Body of pancreas (tissue), 4 donors: Measurements from ENCODE around the gene DIP2B. TPM values are rescaled to one million over a fixed set of nuclear protein-coding genes. Genes with fewer than 3 reads are reported as not detected.

Experiments used
- ATAC-seq: fragments of 150-250 bp; one replicate; pipeline ENCODE4 v1.9.1; 2016
- DNase-seq, 4 donors: peaks; one replicate each; pipeline ENCODE4 v3.0.0-alpha.2; 2019
- H3K27ac ChIP-seq, 4 donors: fragments of 200-600 bp; sonication (generic); 1 replicate in 3 of 4; 2 replicates in 1 of 4; pipeline versions ENCODE4 v1.5.1 to v1.6.1; 2016 to 2019; ENCODE audit warnings: mild to moderate bottlenecking in 1 of 4, mixed read lengths in 1 of 4, moderate library complexity in 1 of 4
- H3K27me3 ChIP-seq, 2 donors: fragments of 200-600 bp; sonication (generic); one replicate each; pipeline ENCODE4 v1.6.0; 2016; ENCODE audit warnings: mild to moderate bottlenecking in 1 of 2
- H3K36me3 ChIP-seq, 2 donors: fragments of 200-600 bp; sonication (generic); replicated peaks in 1 of 2; 2 replicates each; pipeline ENCODE4 v1.5.1; 2016; ENCODE audit warnings: low read depth in 2 of 2; ENCODE audit not compliant: insufficient read depth in 1 of 2
- H3K4me1 ChIP-seq: fragments of 200-600 bp; sonication (generic); one replicate; pipeline ENCODE4 v1.6.0; 2016
- H3K4me3 ChIP-seq, 2 donors: fragments of 200-600 bp; sonication (generic); 1 replicate in 1 of 2; 2 replicates in 1 of 2; pipeline ENCODE4 v1.5.1; 2016 to 2019
- H3K9me3 ChIP-seq, 3 donors: fragments of 200-600 bp; sonication (generic); 1 replicate in 2 of 3; 2 replicates in 1 of 3; pipeline ENCODE4 v1.5.1; 2016
- CTCF ChIP-seq, 7 experiments: fragments of 450-650 bp in 4 of 7; fragments of 200-600 bp in 3 of 7; sonication (generic) in 3 of 7; IDR thresholded peaks; one replicate each; pipeline ENCODE4 v1.5.1; 2016 to 2019; ENCODE audit warnings: antibody characterized with exemption in 7 of 7
- POLR2A ChIP-seq, 3 donors: fragments of 450-650 bp; IDR thresholded peaks; one replicate each; pipeline ENCODE4 v1.6.1; 2016; ENCODE audit warnings: antibody characterized with exemption in 3 of 3, mild to moderate bottlenecking in 2 of 3
- WGBS, 2 donors: methylation state at CpG; one replicate each; pipeline ENCODE4 v1.1.5; 2017; 5-methylcytosine and 5-hydroxymethylcytosine counted together
- intact Hi-C: fragments of 100-400 bp; cut with DNase I; formaldehyde crosslinking; loops from one replicate; pipeline ENCODE4 v1.15.1; 2023
- total RNA-seq, 2 donors: library from RNA; depleted of rRNA; stranded (reverse); fragments of >200 nt; gene quantifications; one replicate each; pipeline ENCODE4 v1.1.0, GENCODE V29; 2016

Gene DIP2B
- total RNA-seq, 2 donors from 2014 or later: 15.8 to 28.7 TPM

- H3K27ac ChIP-seq: peak overlapping the region in 2 of 4 donors; percentile 38 to 47
- no peak overlapping the region for H3K4me3 ChIP-seq
- H3K4me1 ChIP-seq: peaks cover 36% of the 10 kb centered on the region
- 27 to 52% methylated on average over 1 of the region's 1 CpG for WGBS, 2 donors
- intact Hi-C loops: no loop called here
- DNase-seq (peak in 2 of 4 donors; percentile 3 to 28), ATAC-seq (peak; percentile 52)
- H3K36me3 ChIP-seq: no peaks in the 10 kb centered on the region
- no peaks in the 10 kb centered on the region for H3K9me3 ChIP-seq
- TF ChIP-seq POLR2A (IDR thresholded peaks at IDR 0.05): no peak
- no peak for TF ChIP-seq CTCF (IDR thresholded peaks at IDR 0.05)
- H3K27me3 ChIP-seq: no peaks in the 10 kb centered on the region
These were observed 75.0 kb downstream of the DIP2B start for GRCh38 chr12:50579757-50580267.

GRCh38 chr12:50580436-50580835 is 75.7 kb downstream of the DIP2B start:
- no peak for DNase-seq
- Histone ChIP-seq H3K4me3 (no peak overlapping the region), H3K9me3 (no peaks in the 10 kb centered on the region), H3K36me3 (no peaks in the 10 kb centered on the region), H3K27ac (no peak overlapping the region), H3K4me1 (peaks cover 30% of the 10 kb centered on the region), H3K27me3 (no peaks in the 10 kb centered on the region)
- no peak for ATAC-seq
- intact Hi-C loops: no loop called here
- WGBS, 2 donors: 79 to 96% methylated on average over 3 of the region's 3 CpGs
- TF ChIP-seq CTCF (IDR thresholded peaks at IDR 0.05) (no peak), POLR2A (IDR thresholded peaks at IDR 0.05) (no peak)

GRCh38 chr12:50581226-50582184 is 76.7 kb downstream of the DIP2B start:
- DNase-seq: no peak
- no peak for ATAC-seq
- Histone ChIP-seq H3K4me1 (peaks cover 21% of the 10 kb centered on the region), H3K27ac (no peak overlapping the region), H3K36me3 (no peaks in the 10 kb centered on the region), H3K9me3 (no peaks in the 10 kb centered on the region), H3K4me3 (no peak overlapping the region), H3K27me3 (no peaks in the 10 kb centered on the region)
- 85 to 91% methylated on average over 10 of the region's 10 CpGs for WGBS, 2 donors
- intact Hi-C loops: no loop called here
- no peak for TF ChIP-seq CTCF (IDR thresholded peaks at IDR 0.05)
- no peak for TF ChIP-seq POLR2A (IDR thresholded peaks at IDR 0.05)

GRCh38 chr12:50584135-50584534 is 79.3 kb downstream of the DIP2B start:
- H3K4me1 ChIP-seq: peaks cover 21% of the 10 kb centered on the region
- intact Hi-C loops: no loop called here
- WGBS, 2 donors: 70 to 74% methylated on average over 1 of the region's 1 CpG
- H3K4me3 ChIP-seq: no peak overlapping the region
- TF ChIP-seq CTCF (IDR thresholded peaks at IDR 0.05) (no peak), POLR2A (IDR thresholded peaks at IDR 0.05) (no peak)
- H3K36me3 ChIP-seq: no peaks in the 10 kb centered on the region
- no peak for DNase-seq
- H3K9me3 ChIP-seq: no peaks in the 10 kb centered on the region
- no peak for ATAC-seq
- H3K27ac ChIP-seq: no peak overlapping the region
- no peaks in the 10 kb centered on the region for H3K27me3 ChIP-seq
